H1 (cell line): ENCODE results near the gene LIPI. TPM values are rescaled to one million over a fixed set of nuclear protein-coding genes. Genes with fewer than 3 reads are reported as not detected.

Source experiments
- CHD7 ChIP-seq: fragments of 300-600 bp; sonication (generic); IDR thresholded peaks from 2 replicates; pipeline ENCODE4 v1.7.1; 2012; ENCODE audit warnings: low read length, moderate library complexity, mild to moderate bottlenecking, inconsistent platforms; ENCODE audit not compliant: insufficient replicate concordance
- CTCF ChIP-seq, 3 experiments: IDR thresholded peaks; 1 replicate in 2 of 3; 2 replicates in 1 of 3; pipeline versions ENCODE4 v1.5.1 to v1.6.1; 2011; ENCODE audit warnings: low read length in 3 of 3, mild to moderate bottlenecking in 3 of 3, inconsistent platforms in 2 of 3, low read depth in 1 of 3, moderate library complexity in 1 of 3; ENCODE audit not compliant: insufficient read depth in 1 of 3; ENCODE audit errors: control extremely low read depth in 1 of 3
- GABPA ChIP-seq: IDR thresholded peaks from 2 replicates; pipeline ENCODE4 v1.6.1; 2011; ENCODE audit warnings: mild to moderate bottlenecking, low read length, moderate library complexity, borderline replicate concordance; ENCODE audit not compliant: insufficient read depth
- KDM1A ChIP-seq: fragments of 200-600, 300-600 bp; sonication (generic); IDR thresholded peaks from 2 replicates; pipeline ENCODE4 v1.7.1; 2016; ENCODE audit warnings: mild to moderate bottlenecking, low read length, borderline replicate concordance
- POLR2AphosphoS5 ChIP-seq: IDR thresholded peaks from 2 replicates; pipeline ENCODE4 v1.6.1; 2011; ENCODE audit warnings: low read depth, low read length
- USF2 ChIP-seq: IDR thresholded peaks from 2 replicates; pipeline ENCODE4 v1.6.1; 2011; ENCODE audit warnings: low read length, improper control_type of control experiment
- polyA plus RNA-seq, 7 experiments: library from polyadenylated mRNA; depleted of rRNA in 3 of 7; stranded (reverse) in 5 of 7; unstranded in 2 of 7; fragments of >200 nt in 5 of 7; fragments of 200-250 nt in 2 of 7; gene quantifications; 1 replicate in 5 of 7; 2 replicates in 1 of 7; 4 replicates in 1 of 7; pipeline versions ENCODE4 v1.2.1 to v1.2.3, GENCODE V29; 2011 to 2013; ENCODE audit warnings: missing spikeins in 2 of 7, mixed read lengths in 2 of 7
- total RNA-seq: library from RNA; stranded (reverse); fragmentation: NEBNext Ultra II Directional; extraction: Animal tissue kit (Norgen Biotek cat#: 25700); gene quantifications from 2 replicates; pipeline ENCODE4 v1.2.1, GENCODE V29; 2021

Gene LIPI
- total and polyA plus RNA-seq, 2 of the 8 experiments (the other 6 are each of a cell fraction or from before 2014, with no cell fraction given): not detected

GRCh38 chr21:14124266-14124665 is 86.5 kb downstream of the LIPI start (continued):
- TF ChIP-seq CHD7 (no peak), POLR2AphosphoS5 (no peak), KDM1A (no peak), USF2 (no peak), GABPA (no peak), CTCF (IDR thresholded peaks at IDR 0.05; ENCODE audit: control extremely low read depth in 1 of 3, insufficient read depth in 1 of 3, low read depth in 1 of 3, low read length in 3 of 3) (no peak)
- TF ChIP-seq, all 59 proteins: peak for 0
